Ovary (tissue), 9 donors: Measurements from ENCODE around the gene PDCD6IP. TPM values are rescaled to one million over a fixed set of nuclear protein-coding genes. Genes with fewer than 3 reads are reported as not detected.
"Not testable (repeated sequence)": the region's sequence is repeated elsewhere in the genome, so short reads cannot be mapped to it uniquely, and the experiment has no call there.

Experiments
- DNase-seq, 5 donors: peaks; one replicate each; pipeline ENCODE4 v3.0.0-alpha.2; 2019 to 2020
- H3K27ac ChIP-seq, 2 donors: fragments of 200-600 bp; one replicate each; pipeline versions ENCODE4 v1.5.1 to v1.8.0; 2019 to 2022
- H3K27me3 ChIP-seq: fragments of 200-600 bp; one replicate; pipeline ENCODE4 v1.8.0; 2022
- H3K36me3 ChIP-seq: fragments of 200-600 bp; sonication (generic); one replicate; pipeline ENCODE4 v1.5.1; 2019
- H3K4me1 ChIP-seq: one replicate; pipeline ENCODE4 v1.8.1; 2013; ENCODE audit warnings: mild to moderate bottlenecking, moderate library complexity; ENCODE audit not compliant: insufficient read depth
- H3K4me3 ChIP-seq: fragments of 200-600 bp; sonication (generic); one replicate; pipeline ENCODE4 v1.5.1; 2017
- H3K9me3 ChIP-seq, 2 donors: fragments of 200-600 bp in 1 of 2; sonication (generic) in 1 of 2; one replicate each; pipeline versions ENCODE4 v1.5.1 to v1.8.1; 2013 to 2019; ENCODE audit warnings: mild to moderate bottlenecking in 1 of 2, moderate library complexity in 1 of 2
- EP300 ChIP-seq: sonication (generic); formaldehyde crosslinking; IDR thresholded peaks from one replicate; pipeline ENCODE4 v1.6.1; 2017; ENCODE audit warnings: antibody characterized with exemption
- POLR2A ChIP-seq: fragments of 450-650 bp; IDR thresholded peaks from one replicate; pipeline ENCODE4 v1.6.1; 2017; ENCODE audit warnings: antibody characterized with exemption, mild to moderate bottlenecking, moderate library complexity
- WGBS, 3 donors: extraction: QIAGEN DNeasy Blood & Tissue Kit in 1 of 3; methylation state at CpG; one replicate each; pipeline versions ENCODE4 v1.1.5 to v1.1.7; 2013 to 2017; 5-methylcytosine and 5-hydroxymethylcytosine counted together
- intact Hi-C, 4 donors: fragments of 100-400 bp; cut with DNase I; formaldehyde crosslinking; loops; one replicate each; pipeline versions ENCODE4 v1.11.0 to v1.15.1; 2022 to 2023
- polyA plus RNA-seq, 2 donors: library from polyadenylated mRNA; stranded (reverse); fragments of 200-250 nt in 1 of 2; fragments of 350-450 nt in 1 of 2; fragmentation: Illumina TruSeq in 1 of 2; extraction: RNeasy Lipid Tissue Mini Kit (QIAGEN cat#74804) in 1 of 2; gene quantifications; one replicate each; pipeline ENCODE4 v1.2.3, GENCODE V29; 2013 to 2014
- total RNA-seq, 7 donors: library from RNA; depleted of rRNA in 2 of 7; stranded (reverse); fragments of >200 nt in 2 of 7; fragmentation: NEBNext Ultra II Directional in 3 of 7; extraction: Animal tissue kit (Norgen Biotek cat#: 25700) in 3 of 7; gene quantifications; one replicate each; pipeline versions ENCODE4 v1.1.0 to v1.2.4, GENCODE V29; 2016 to 2023
- TF ChIP-seq, protein P1 (sequence below), 3 donors: fragments of 450-650 bp in 2 of 3; fragments of 200-600 bp in 1 of 3; IDR thresholded peaks; one replicate each; pipeline versions ENCODE4 v1.5.1 to v1.8.0; 2016 to 2022; ENCODE audit warnings: antibody characterized with exemption in 3 of 3, mild to moderate bottlenecking in 1 of 3
- donor health status: DM: no; HTN: no; CAD: no; lungs with moderate emphysema.
- donor health status: DM: no; HTN: no; CAD: no.
- donor health status: Bipolar disorder and iron deficiency.
- donor health status: DM: yes; HTN: yes; CAD: no.
- donor health status: DM: no; HTN: no; CAD: no.
- donor health status: DM: yes; HTN: yes; CAD: no.

The PDCD6IP gene
- total and polyA plus RNA-seq, 9 donors, result 40.0 to 166 (median 126) TPM

DNA sequence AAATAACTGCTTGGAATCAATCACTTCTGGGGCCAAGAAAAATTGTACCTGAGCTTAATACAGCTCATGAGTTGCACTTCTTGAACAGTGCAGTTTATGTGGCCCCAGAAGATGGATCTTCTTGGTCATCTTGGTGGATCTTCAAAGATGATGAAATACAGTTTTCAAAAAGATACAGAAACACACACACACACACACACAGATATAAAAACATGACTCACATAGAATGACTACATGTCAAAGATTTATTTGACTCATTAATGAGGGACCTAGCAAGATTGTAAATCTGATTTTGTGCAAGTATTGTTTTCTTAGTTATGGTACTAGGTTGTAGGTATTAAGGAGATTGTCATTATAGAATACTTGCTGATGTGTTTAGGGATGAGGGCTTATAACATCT is 32.6 kb downstream of the PDCD6IP start:
- Histone ChIP-seq H3K4me1 (no peaks in the 10 kb centered on the region), H3K36me3 (no peaks in the 10 kb centered on the region)
- intact Hi-C loops, result no loop called here

DNA sequence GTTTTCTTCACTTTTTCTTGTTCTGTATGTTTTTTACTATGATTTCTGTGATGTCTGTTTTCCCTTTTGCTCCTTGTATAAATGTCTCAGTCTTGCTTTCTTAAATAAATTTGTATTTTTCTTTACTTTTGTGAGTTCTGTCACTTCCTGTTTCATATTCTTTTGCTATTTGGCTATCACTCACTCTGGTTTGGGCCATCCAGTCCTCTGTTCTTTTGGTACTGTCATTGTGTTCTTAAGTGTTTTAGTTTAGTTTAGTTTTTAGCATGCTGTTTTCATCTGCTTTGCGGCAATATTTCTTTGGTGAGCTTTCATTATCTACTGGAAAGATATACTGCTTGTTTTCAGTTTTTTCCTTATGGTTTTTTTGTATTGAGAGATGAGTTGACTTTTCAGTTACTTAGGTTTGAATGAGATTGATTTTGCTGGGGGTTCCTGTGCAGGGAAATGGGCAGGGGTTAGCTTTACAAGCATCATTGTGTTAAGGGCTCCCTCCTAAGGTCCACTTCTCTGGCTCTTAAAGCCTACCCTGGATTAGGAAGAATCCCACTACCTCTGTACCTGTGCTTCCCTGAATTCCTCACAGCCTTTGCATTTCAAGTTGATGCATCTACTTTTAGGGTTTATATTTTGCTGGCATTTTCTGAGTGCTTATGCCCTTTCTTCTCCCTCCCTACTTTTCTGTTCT is 35.1 kb downstream of the PDCD6IP start:
- H3K36me3 ChIP-seq, result no peaks in the 10 kb centered on the region

More for the DNA sequence above, 32.6 kb downstream of the PDCD6IP start:
- TF ChIP-seq EP300 (no peak), POLR2A (no peak)
- TF ChIP-seq, protein P1, sequence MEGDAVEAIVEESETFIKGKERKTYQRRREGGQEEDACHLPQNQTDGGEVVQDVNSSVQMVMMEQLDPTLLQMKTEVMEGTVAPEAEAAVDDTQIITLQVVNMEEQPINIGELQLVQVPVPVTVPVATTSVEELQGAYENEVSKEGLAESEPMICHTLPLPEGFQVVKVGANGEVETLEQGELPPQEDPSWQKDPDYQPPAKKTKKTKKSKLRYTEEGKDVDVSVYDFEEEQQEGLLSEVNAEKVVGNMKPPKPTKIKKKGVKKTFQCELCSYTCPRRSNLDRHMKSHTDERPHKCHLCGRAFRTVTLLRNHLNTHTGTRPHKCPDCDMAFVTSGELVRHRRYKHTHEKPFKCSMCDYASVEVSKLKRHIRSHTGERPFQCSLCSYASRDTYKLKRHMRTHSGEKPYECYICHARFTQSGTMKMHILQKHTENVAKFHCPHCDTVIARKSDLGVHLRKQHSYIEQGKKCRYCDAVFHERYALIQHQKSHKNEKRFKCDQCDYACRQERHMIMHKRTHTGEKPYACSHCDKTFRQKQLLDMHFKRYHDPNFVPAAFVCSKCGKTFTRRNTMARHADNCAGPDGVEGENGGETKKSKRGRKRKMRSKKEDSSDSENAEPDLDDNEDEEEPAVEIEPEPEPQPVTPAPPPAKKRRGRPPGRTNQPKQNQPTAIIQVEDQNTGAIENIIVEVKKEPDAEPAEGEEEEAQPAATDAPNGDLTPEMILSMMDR (IDR thresholded peaks at IDR 0.05), result no peak
- no peak for DNase-seq
- H3K4me3 ChIP-seq, result no peak overlapping the region
- no peaks in the 10 kb centered on the region for H3K9me3 ChIP-seq
- no peak overlapping the region for H3K27ac ChIP-seq
- H3K27me3 ChIP-seq, result no peaks in the 10 kb centered on the region

DNA sequence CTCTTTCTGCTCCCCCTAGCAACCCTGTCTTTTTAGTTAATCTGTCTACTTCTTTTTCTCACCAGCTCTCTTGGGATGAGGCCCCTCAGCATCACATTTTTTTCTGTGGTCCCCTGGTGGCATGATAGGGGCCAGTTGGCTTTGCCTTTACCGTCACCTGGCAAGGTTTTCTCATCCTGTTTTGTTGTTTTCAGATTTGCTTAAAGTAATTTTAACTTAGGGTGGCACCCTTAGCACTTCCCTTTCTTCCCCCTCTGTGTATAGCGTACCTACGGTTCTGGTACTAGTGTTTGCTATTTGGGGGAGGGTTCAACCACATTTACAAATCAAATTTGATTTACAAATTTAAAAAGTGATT is 35.6 kb downstream of the PDCD6IP start:
- TF ChIP-seq POLR2A (no peak), EP300 (no peak)
- TF ChIP-seq, protein P1 (IDR thresholded peaks at IDR 0.05), result no peak
- Histone ChIP-seq H3K9me3 (no peaks in the 10 kb centered on the region), H3K4me1 (no peaks in the 10 kb centered on the region), H3K27me3 (no peaks in the 10 kb centered on the region), H3K4me3 (no peak overlapping the region), H3K27ac (no peak overlapping the region), H3K36me3 (no peaks in the 10 kb centered on the region)
- intact Hi-C loops, result no loop called here
- 93 to 96% (median 94%) methylated on average over 3 of the region's 3 CpGs for WGBS, 3 donors
- DNase-seq, result no peak

More for the DNA sequence above, 35.1 kb downstream of the PDCD6IP start:
- Histone ChIP-seq H3K27me3 (no peaks in the 10 kb centered on the region), H3K27ac (no peak overlapping the region), H3K4me3 (no peak overlapping the region), H3K9me3 (no peaks in the 10 kb centered on the region), H3K4me1 (no peaks in the 10 kb centered on the region)
- WGBS, 3 donors, result 63 to 84% (median 67%) methylated on average over 1 of the region's 1 CpG
- DNase-seq, result no peak
- intact Hi-C loops, result no loop called here
- TF ChIP-seq, protein P1 (IDR thresholded peaks at IDR 0.05), result no peak
- TF ChIP-seq POLR2A (no peak), EP300 (no peak)

DNA sequence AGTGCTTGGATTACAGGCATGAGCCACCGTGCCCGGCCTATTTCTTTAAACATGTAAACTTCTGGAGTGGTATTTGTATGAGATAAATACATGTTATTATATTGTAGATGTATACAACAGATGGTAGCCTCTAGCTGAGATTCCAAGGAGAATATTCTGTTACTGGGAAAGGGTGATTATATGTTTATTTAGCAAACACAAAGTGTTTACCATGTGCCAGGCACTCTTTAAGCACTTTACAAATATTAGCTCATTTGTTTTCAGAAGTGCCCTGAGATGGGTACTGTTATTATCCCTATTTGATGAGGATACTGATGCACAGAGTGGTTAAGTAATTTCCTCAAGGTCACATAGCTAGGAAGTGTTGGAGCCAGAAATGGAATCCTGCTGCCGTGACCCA is 38.8 kb downstream of the PDCD6IP start:
- DNase-seq, H3K27me3 ChIP-seq, H3K36me3 ChIP-seq, intact Hi-C loops, H3K27ac ChIP-seq, H3K4me3 ChIP-seq, H3K4me1 ChIP-seq, H3K9me3 ChIP-seq: not testable (repeated sequence)
- 92 to 97% (median 96%) methylated on average over 3 of the region's 3 CpGs for WGBS, 3 donors

DNA sequence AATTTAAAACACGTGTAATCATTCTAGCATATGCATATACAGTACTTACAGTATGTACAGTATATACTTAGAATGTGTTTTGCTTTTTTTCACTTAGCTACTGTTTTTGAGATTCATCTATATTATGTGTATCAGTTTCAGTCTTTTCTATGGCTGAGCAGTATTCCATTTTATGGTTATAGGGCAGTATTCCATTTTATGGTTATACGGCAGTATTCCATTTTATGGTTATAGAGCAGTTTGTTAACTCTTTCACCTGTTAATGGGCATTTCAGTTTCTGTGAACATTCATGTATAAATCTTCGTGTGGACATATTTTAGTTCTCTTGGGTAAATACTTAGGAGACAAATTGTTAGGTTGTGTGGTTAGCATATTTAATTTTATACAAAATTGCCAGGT is 40.9 kb downstream of the PDCD6IP start:
- Histone ChIP-seq H3K4me1 (no peaks in the 10 kb centered on the region), H3K4me3 (no peak overlapping the region), H3K27me3 (no peaks in the 10 kb centered on the region), H3K36me3 (no peaks in the 10 kb centered on the region), H3K27ac (no peak overlapping the region), H3K9me3 (no peaks in the 10 kb centered on the region)
- 88 to 97% (median 95%) methylated on average over 3 of the region's 3 CpGs for WGBS, 3 donors
- DNase-seq, result no peak
- intact Hi-C loops, result no loop called here
- TF ChIP-seq EP300, result no peak
- TF ChIP-seq, protein P1 (IDR thresholded peaks at IDR 0.05), result no peak
- TF ChIP-seq POLR2A, result no peak
